H9 (cell line): ENCODE measurements around the gene SNHG17. TPM values are rescaled to one million over a fixed set of nuclear protein-coding genes. Genes with fewer than 3 reads are reported as not detected.

ENCODE experiments used
- DNase-seq: peaks from one replicate; pipeline ENCODE4 v3.0.0-alpha.2; 2017
- H2AFZ ChIP-seq: one replicate; pipeline ENCODE4 v1.6.1; 2013; ENCODE audit warnings: mild to moderate bottlenecking, low read length, control low read depth, moderate library complexity
- H2AK5ac ChIP-seq: 2 replicates; pipeline ENCODE4 v1.6.1; 2013; ENCODE audit warnings: low read length, control low read depth, mixed read lengths; ENCODE audit not compliant: insufficient read length
- H2BK120ac ChIP-seq: one replicate; pipeline ENCODE4 v1.6.1; 2013; ENCODE audit warnings: low read depth, mild to moderate bottlenecking, low read length, control low read depth, inconsistent platforms; ENCODE audit not compliant: poor library complexity, severe bottlenecking
- H2BK12ac ChIP-seq: 2 replicates; pipeline ENCODE4 v1.6.1; 2013; ENCODE audit warnings: low read length, control low read depth, mixed read lengths, low read depth; ENCODE audit not compliant: insufficient read length
- H2BK15ac ChIP-seq: 2 replicates; pipeline ENCODE4 v1.6.1; 2013; ENCODE audit warnings: low read depth, low read length, control low read depth
- H2BK20ac ChIP-seq: one replicate; pipeline ENCODE4 v1.6.1; 2013; ENCODE audit warnings: low read depth, mild to moderate bottlenecking, low read length, control low read depth, inconsistent platforms; ENCODE audit not compliant: poor library complexity, severe bottlenecking
- H2BK5ac ChIP-seq: 2 replicates; pipeline ENCODE4 v1.6.1; 2013; ENCODE audit warnings: low read length, control low read depth, mixed read lengths; ENCODE audit not compliant: insufficient read length
- H3K14ac ChIP-seq: 2 replicates; pipeline ENCODE4 v1.6.1; 2013; ENCODE audit warnings: low read length, control low read depth; ENCODE audit not compliant: insufficient read depth
- H3K18ac ChIP-seq: 2 replicates; pipeline ENCODE4 v1.6.1; 2013; ENCODE audit warnings: low read depth, mild to moderate bottlenecking, mixed read lengths, low read length, control low read depth; ENCODE audit not compliant: insufficient read length
- H3K23ac ChIP-seq: 2 replicates; pipeline ENCODE4 v1.6.1; 2013; ENCODE audit warnings: low read length, control low read depth, mixed read lengths, low read depth; ENCODE audit not compliant: insufficient read length
- H3K23me2 ChIP-seq: 2 replicates; pipeline ENCODE4 v1.6.1; 2013; ENCODE audit warnings: low read depth, mild to moderate bottlenecking, mixed read lengths, low read length, control low read depth; ENCODE audit not compliant: insufficient read length, poor library complexity, severe bottlenecking
- H3K27ac ChIP-seq: 2 replicates; pipeline ENCODE4 v1.5.1; 2013; ENCODE audit warnings: low read length, control low read depth, mixed read lengths, low read depth; ENCODE audit not compliant: insufficient read length
- H3K27me3 ChIP-seq: 2 replicates; pipeline ENCODE4 v1.6.1; 2013; ENCODE audit warnings: low read length, control low read depth, inconsistent platforms; ENCODE audit not compliant: insufficient read depth
- H3K4ac ChIP-seq: 2 replicates; pipeline ENCODE4 v1.6.1; 2013; ENCODE audit warnings: low read depth, mild to moderate bottlenecking, control low read depth, inconsistent platforms, low read length, moderate library complexity
- H3K4me1 ChIP-seq: 2 replicates; pipeline ENCODE4 v1.6.1; 2013; ENCODE audit warnings: low read length, control low read depth, inconsistent platforms; ENCODE audit not compliant: insufficient read depth
- H3K4me2 ChIP-seq: 2 replicates; pipeline ENCODE4 v1.6.1; 2013; ENCODE audit warnings: low read length, control low read depth, mixed read lengths; ENCODE audit not compliant: insufficient read length, insufficient read depth
- H3K56ac ChIP-seq: 2 replicates; pipeline ENCODE4 v1.6.1; 2013; ENCODE audit warnings: low read depth, mild to moderate bottlenecking, mixed read lengths, low read length, control low read depth; ENCODE audit not compliant: insufficient read length
- H3K79me1 ChIP-seq: 2 replicates; pipeline ENCODE4 v1.6.1; 2013; ENCODE audit warnings: low read depth, mild to moderate bottlenecking, moderate library complexity, low read length, control low read depth, inconsistent platforms; ENCODE audit not compliant: insufficient read depth, poor library complexity, severe bottlenecking
- H3K79me2 ChIP-seq: 2 replicates; pipeline ENCODE4 v1.6.1; 2013; ENCODE audit warnings: low read length, control low read depth, inconsistent platforms; ENCODE audit not compliant: insufficient read depth
- H3K9ac ChIP-seq: 2 replicates; pipeline ENCODE4 v1.6.1; 2013; ENCODE audit warnings: low read length, control low read depth, mixed read lengths; ENCODE audit not compliant: insufficient read length; ENCODE audit errors: extremely low read depth
- H3K9me3 ChIP-seq: one replicate; pipeline ENCODE4 v1.6.1; 2013; ENCODE audit warnings: low read depth, low read length, inconsistent platforms; ENCODE audit not compliant: control insufficient read depth
- H3T11ph ChIP-seq: one replicate; pipeline ENCODE4 v1.6.1; 2013; ENCODE audit warnings: mild to moderate bottlenecking, low read length, control low read depth, inconsistent platforms
- H4K20me1 ChIP-seq: one replicate; pipeline ENCODE4 v1.6.1; 2013; ENCODE audit not compliant: control insufficient read depth, insufficient read length, insufficient read depth
- H4K5ac ChIP-seq: 2 replicates; pipeline ENCODE4 v1.6.1; 2013; ENCODE audit warnings: low read depth, mild to moderate bottlenecking, mixed read lengths, low read length, control low read depth; ENCODE audit not compliant: insufficient read length
- H4K8ac ChIP-seq: replicated peaks from 2 replicates; pipeline ENCODE4 v1.6.1; 2013; ENCODE audit warnings: low read length, control low read depth, mixed read lengths, low read depth; ENCODE audit not compliant: insufficient read length
- H4K91ac ChIP-seq: 2 replicates; pipeline ENCODE4 v1.6.1; 2013; ENCODE audit warnings: low read depth, mild to moderate bottlenecking, moderate library complexity, mixed read lengths, low read length, control low read depth; ENCODE audit not compliant: insufficient read length
- H3K27ac Mint-ChIP-seq, 3 experiments: 2 replicates in 2 of 3; 3 replicates in 1 of 3; pipeline ENCODE4 v1.8.0; 2020 to 2021; ENCODE audit warnings: mixed read lengths in 3 of 3, mild to moderate bottlenecking in 1 of 3, moderate library complexity in 1 of 3
- H3K27me3 Mint-ChIP-seq: 2 replicates; pipeline ENCODE4 v1.8.0; 2021; ENCODE audit warnings: low read depth, mild to moderate bottlenecking, moderate library complexity, mixed read lengths
- H3K36me3 Mint-ChIP-seq, 3 experiments: 2 replicates in 2 of 3; 3 replicates in 1 of 3; pipeline ENCODE4 v1.8.0; 2020 to 2021; ENCODE audit warnings: low read depth in 3 of 3, mixed read lengths in 3 of 3; ENCODE audit not compliant: insufficient read depth in 1 of 3
- H3K4me1 Mint-ChIP-seq, 2 experiments: 2 replicates each; pipeline ENCODE4 v1.8.0; 2020; ENCODE audit warnings: mixed read lengths in 2 of 2
- H3K4me3 Mint-ChIP-seq, 2 experiments: 2 replicates in 1 of 2; 3 replicates in 1 of 2; pipeline ENCODE4 v1.8.0; 2020 to 2021; ENCODE audit warnings: mild to moderate bottlenecking in 2 of 2, mixed read lengths in 2 of 2, moderate library complexity in 1 of 2
- H3K9me3 Mint-ChIP-seq, 2 experiments: 2 replicates in 1 of 2; 3 replicates in 1 of 2; pipeline ENCODE4 v1.8.0; 2020; ENCODE audit warnings: mild to moderate bottlenecking in 2 of 2, mixed read lengths in 2 of 2, moderate library complexity in 1 of 2
- CTCF ChIP-seq: fragments of 200-600 bp; sonication (generic); conservative IDR thresholded peaks from 3 replicates; pipeline ENCODE4 v1.8.0; 2021; ENCODE audit warnings: antibody characterized with exemption, mild to moderate bottlenecking
- WGBS: extraction: QIAGEN DNeasy Blood & Tissue Kit; methylation state at CpG from one replicate; pipeline ENCODE4 v1.1.7; 2013; ENCODE audit warnings: missing lambda C conversion rate, low lambda C conversion rate, mixed read lengths; ENCODE audit not compliant: insufficient read length; ENCODE audit errors: extremely low coverage; 5-methylcytosine and 5-hydroxymethylcytosine counted together
- total RNA-seq: library from RNA; stranded (reverse); gene quantifications from 2 replicates; pipeline ENCODE4 v1.2.1, GENCODE V29; 2021

SNHG17 gene
- total RNA-seq, 1 experiment from 2014 or later, result 70.1 TPM

- H3T11ph ChIP-seq, result no peak overlapping the region
- H2BK5ac ChIP-seq, result no peak overlapping the region
- H2BK12ac ChIP-seq, result no peak overlapping the region
- H2BK15ac ChIP-seq, result no peak overlapping the region
- no peak overlapping the region for H2AK5ac ChIP-seq
- no peaks in the 10 kb centered on the region for H4K20me1 ChIP-seq
- H3K9me3 ChIP-seq, result no peaks in the 10 kb centered on the region
- H3K23ac ChIP-seq, result no peak overlapping the region
- no peak overlapping the region for H2AFZ ChIP-seq
- DNase-seq, result no peak
- no peaks in the 10 kb centered on the region for H3K23me2 ChIP-seq
- no peaks in the 10 kb centered on the region for H3K27me3 Mint-ChIP-seq
- WGBS, result no CpG with 5 or more reads among the region's 4 CpGs
- H3K14ac ChIP-seq, result no peak overlapping the region
- no peak overlapping the region for H2BK20ac ChIP-seq
- H3K79me2 ChIP-seq, result no peaks in the 10 kb centered on the region
- no peak overlapping the region for H3K4me2 ChIP-seq
- H3K4ac ChIP-seq, result no peak overlapping the region
- peaks cover 41 to 71% (median 62%) of the 10 kb centered on the region in 3 experiments for H3K36me3 Mint-ChIP-seq
- no peaks in the 10 kb centered on the region; a peak in 1 of 5 replicates for H3K9me3 Mint-ChIP-seq
- no peak overlapping the region for H3K9ac ChIP-seq
- peak overlapping the region in 2 of 3 experiments; percentile 9 to 82; a peak in 2 of 7 replicates for H3K27ac Mint-ChIP-seq
- no peak overlapping the region for H4K5ac ChIP-seq
- no peak overlapping the region for H2BK120ac ChIP-seq
- no peak overlapping the region for H3K4me3 Mint-ChIP-seq
- H4K91ac ChIP-seq, result no peak overlapping the region
- H3K27ac ChIP-seq, result no peak overlapping the region
- no peak for TF ChIP-seq CTCF
- H3K18ac ChIP-seq, result no peak overlapping the region
- H3K56ac ChIP-seq, result no peak overlapping the region
- H3K4me1 ChIP-seq, result peaks cover 3% of the 10 kb centered on the region; the same call in 1 of the 2 replicates
- H3K27me3 ChIP-seq, result no peaks in the 10 kb centered on the region
- H3K79me1 ChIP-seq, result no peaks in the 10 kb centered on the region
- peaks cover 22 to 28% of the 10 kb centered on the region in 2 experiments for H3K4me1 Mint-ChIP-seq
- no peak overlapping the region for H4K8ac ChIP-seq
Observed at GRCh38 chr20:38418509-38419204, 16.5 kb downstream of the SNHG17 start.
